ENCODE measurements around the gene ERCC4.

Gene ERCC4

DNA sequence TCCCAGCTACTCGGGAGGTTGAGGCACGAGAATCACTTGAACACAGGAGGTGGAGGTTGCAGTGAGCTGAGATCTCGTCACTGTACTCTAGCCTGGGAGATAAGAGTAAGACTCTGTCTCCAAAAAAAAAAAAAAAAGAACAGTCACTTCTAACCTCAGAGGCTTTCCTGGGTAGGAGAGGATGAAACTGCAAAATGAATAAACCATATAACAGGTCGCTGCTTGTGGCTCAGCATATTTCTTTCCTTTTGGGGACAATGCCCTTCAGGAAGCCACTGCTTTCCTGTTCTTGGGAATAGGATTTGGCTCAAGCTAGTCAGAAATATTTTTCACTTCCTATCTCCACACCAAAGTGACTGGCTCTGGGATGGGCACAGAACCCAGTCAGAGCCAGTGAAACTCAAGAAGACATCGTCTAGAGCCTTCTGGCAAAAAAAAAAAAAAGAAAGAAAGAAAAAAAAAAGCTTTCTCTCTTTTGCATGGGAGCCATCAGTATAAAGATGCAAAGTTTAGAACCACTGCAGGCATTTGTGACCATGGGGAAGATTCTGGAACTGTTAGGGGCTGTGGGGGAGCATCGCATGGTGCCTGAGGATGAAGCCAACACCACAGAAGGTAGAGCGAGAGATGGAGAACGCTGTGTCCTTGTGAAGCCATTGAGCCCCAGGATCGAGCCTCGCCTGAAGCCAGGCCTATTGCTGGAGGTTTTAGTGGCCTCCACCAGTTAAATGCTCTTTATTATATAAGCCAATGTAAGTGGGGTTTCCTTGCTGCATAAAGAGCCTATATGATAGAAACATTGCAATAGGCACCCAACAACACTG is 79.3 kb downstream of the ERCC4 start:
- H3K4me3 ChIP-seq (ENCODE audit: low read length) = no peak overlapping the region
- DNase-seq (ENCODE audit: low read depth) = no peak
- TF ChIP-seq, protein P1, sequence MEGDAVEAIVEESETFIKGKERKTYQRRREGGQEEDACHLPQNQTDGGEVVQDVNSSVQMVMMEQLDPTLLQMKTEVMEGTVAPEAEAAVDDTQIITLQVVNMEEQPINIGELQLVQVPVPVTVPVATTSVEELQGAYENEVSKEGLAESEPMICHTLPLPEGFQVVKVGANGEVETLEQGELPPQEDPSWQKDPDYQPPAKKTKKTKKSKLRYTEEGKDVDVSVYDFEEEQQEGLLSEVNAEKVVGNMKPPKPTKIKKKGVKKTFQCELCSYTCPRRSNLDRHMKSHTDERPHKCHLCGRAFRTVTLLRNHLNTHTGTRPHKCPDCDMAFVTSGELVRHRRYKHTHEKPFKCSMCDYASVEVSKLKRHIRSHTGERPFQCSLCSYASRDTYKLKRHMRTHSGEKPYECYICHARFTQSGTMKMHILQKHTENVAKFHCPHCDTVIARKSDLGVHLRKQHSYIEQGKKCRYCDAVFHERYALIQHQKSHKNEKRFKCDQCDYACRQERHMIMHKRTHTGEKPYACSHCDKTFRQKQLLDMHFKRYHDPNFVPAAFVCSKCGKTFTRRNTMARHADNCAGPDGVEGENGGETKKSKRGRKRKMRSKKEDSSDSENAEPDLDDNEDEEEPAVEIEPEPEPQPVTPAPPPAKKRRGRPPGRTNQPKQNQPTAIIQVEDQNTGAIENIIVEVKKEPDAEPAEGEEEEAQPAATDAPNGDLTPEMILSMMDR (conservative IDR thresholded peaks at IDR 0.05; ENCODE audit: low read length) = no peak

DNA sequence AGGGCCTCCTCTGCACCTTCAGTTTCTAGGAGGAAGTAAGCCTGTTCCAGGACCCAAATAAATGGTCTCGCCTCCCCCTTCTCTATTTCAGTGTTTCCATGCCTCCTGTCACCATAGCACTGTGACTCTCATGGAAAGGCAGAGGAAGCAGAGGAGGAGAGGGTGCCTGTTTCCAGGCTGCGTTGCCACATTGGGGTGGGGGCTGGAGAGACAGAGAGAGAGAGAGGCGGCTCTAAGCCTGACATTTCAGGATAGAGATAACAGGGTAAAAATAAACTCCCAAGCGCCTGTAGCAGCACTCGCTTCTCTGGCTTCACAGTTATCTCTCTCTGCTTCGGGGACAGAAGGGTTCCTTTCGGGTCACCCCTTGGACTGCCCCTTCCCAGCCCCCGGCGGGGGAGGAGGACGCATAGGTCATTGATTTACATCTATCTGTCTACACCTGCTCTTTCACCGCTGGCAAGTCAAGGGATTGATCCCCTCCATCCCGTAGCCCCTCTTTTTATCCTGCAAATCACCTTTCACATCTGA is 80.0 kb downstream of the ERCC4 start:
- TF ChIP-seq, protein P1 (conservative IDR thresholded peaks at IDR 0.05; ENCODE audit: low read length) = no peak
- DNase-seq (ENCODE audit: low read depth) = no peak
- no peak overlapping the region for H3K4me3 ChIP-seq (ENCODE audit: low read length)

DNA sequence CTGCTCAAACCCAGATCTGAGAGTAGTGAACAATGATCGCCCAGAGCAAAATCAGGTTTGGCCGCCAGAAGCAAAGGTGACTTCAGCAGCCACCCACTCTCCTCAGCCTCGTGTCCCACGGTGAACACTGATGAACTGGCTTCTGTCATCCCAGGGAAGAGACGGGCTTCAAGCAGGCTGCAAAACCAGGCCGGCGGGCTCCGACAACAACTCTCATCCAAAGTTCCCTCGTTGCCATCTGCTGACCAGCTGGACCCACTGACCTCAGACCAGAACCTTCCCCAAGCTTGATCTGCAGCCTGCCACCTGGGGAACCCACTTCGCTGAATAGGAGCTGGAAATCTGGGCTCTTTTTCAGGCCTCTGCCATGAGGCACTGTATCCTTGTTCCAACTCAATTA is 81.6 kb downstream of the ERCC4 start:
- DNase-seq (ENCODE audit: low read depth) = no peak
- no peak overlapping the region for H3K4me3 ChIP-seq (ENCODE audit: low read length)
- TF ChIP-seq, protein P1 (conservative IDR thresholded peaks at IDR 0.05; ENCODE audit: low read length) = no peak
